HL-60 (cell line): ENCODE results near the gene SCD.

Experiments
- DNase-seq, 2 experiments: peaks; one replicate each; pipeline ENCODE4 v3.0.0-alpha.2; 2010 to 2020; ENCODE audit warnings: low read depth in 1 of 2, low spot score in 1 of 2
- H3K27ac ChIP-seq: fragments of 250-450 bp; sonication (Bioruptor Pico); replicated peaks from 2 replicates; pipeline ENCODE4 v1.5.1; 2020; ENCODE audit warnings: mild to moderate bottlenecking, moderate library complexity
- H3K27me3 ChIP-seq: fragments of 250-450 bp; sonication (Bioruptor Pico); 2 replicates; pipeline ENCODE4 v1.5.1; 2021; ENCODE audit warnings: mild to moderate bottlenecking, moderate library complexity; ENCODE audit not compliant: insufficient read depth, poor library complexity, severe bottlenecking
- H3K4me3 ChIP-seq: replicated peaks from 2 replicates; pipeline ENCODE4 v1.5.1; 2011; ENCODE audit warnings: mild to moderate bottlenecking, control low read depth, low read length; ENCODE audit not compliant: insufficient read depth
- CTCF ChIP-seq: IDR thresholded peaks from one replicate; pipeline ENCODE4 v1.5.1; 2011; ENCODE audit warnings: low read length, control low read depth, inconsistent platforms; ENCODE audit not compliant: insufficient read depth
- GABPA ChIP-seq: IDR thresholded peaks from 2 replicates; pipeline ENCODE4 v1.6.1; 2012; ENCODE audit warnings: low read depth
- POLR2AphosphoS5 ChIP-seq: IDR thresholded peaks from 2 replicates; pipeline ENCODE4 v1.6.1; 2012; ENCODE audit warnings: low read depth
- REST ChIP-seq: IDR thresholded peaks from 2 replicates; pipeline ENCODE4 v1.6.1; 2012; ENCODE audit warnings: low read depth; ENCODE audit not compliant: insufficient replicate concordance
- SPI1 ChIP-seq: IDR thresholded peaks from 2 replicates; pipeline ENCODE4 v1.6.1; 2012; ENCODE audit warnings: low read depth, mild to moderate bottlenecking, borderline replicate concordance

SCD gene

GRCh38 chr10:100362570-100363496 is 15.8 kb downstream of the SCD start:
- no peak for DNase-seq
- Histone ChIP-seq H3K27me3 (no peaks in the 10 kb centered on the region), H3K4me3 (no peak overlapping the region), H3K27ac (no peak overlapping the region)
- TF ChIP-seq SPI1 (no peak), REST (no peak), POLR2AphosphoS5 (peak; percentile 33)

- H3K27ac ChIP-seq: no peak overlapping the region
- H3K4me3 ChIP-seq: no peak overlapping the region
- TF ChIP-seq POLR2AphosphoS5: no peak
- no peak for TF ChIP-seq REST
- no peak for TF ChIP-seq SPI1
- no peak for TF ChIP-seq GABPA
- no peak for TF ChIP-seq CTCF
- no peak for DNase-seq
- no peaks in the 10 kb centered on the region for H3K27me3 ChIP-seq
Measured at GRCh38 chr10:100364175-100364574, 17.1 kb downstream of the SCD start.

- Histone ChIP-seq H3K27me3 (no peaks in the 10 kb centered on the region), H3K27ac (no peak overlapping the region), H3K4me3 (no peak overlapping the region)
- no peak for DNase-seq
- TF ChIP-seq CTCF (no peak), REST (no peak), SPI1 (peak; percentile 22; the same call in 1 of the 2 replicates), POLR2AphosphoS5 (0 out of 2 replicates have a peak, but pooled peaks have one; percentile 48), GABPA (no peak)
Measured at GRCh38 chr10:100364735-100365391, 17.8 kb downstream of the SCD start.
